HG02973 (cell line): Measurements from ENCODE around the gene MEAF6.
A peak's percentile ranks its signal among the peaks of the same experiment; 100 is the strongest.
"Not testable (repeated sequence)": the region's sequence is repeated elsewhere in the genome, so short reads cannot be mapped to it uniquely, and the experiment has no call there.

Experiments
- ATAC-seq: cut with Tn5 transposase; IDR thresholded peaks from one replicate; pipeline ENCODE4 v1.9.1; 2021; ENCODE audit warnings: moderate library complexity; ENCODE audit not compliant: unreplicated experiment

Gene MEAF6

DNA sequence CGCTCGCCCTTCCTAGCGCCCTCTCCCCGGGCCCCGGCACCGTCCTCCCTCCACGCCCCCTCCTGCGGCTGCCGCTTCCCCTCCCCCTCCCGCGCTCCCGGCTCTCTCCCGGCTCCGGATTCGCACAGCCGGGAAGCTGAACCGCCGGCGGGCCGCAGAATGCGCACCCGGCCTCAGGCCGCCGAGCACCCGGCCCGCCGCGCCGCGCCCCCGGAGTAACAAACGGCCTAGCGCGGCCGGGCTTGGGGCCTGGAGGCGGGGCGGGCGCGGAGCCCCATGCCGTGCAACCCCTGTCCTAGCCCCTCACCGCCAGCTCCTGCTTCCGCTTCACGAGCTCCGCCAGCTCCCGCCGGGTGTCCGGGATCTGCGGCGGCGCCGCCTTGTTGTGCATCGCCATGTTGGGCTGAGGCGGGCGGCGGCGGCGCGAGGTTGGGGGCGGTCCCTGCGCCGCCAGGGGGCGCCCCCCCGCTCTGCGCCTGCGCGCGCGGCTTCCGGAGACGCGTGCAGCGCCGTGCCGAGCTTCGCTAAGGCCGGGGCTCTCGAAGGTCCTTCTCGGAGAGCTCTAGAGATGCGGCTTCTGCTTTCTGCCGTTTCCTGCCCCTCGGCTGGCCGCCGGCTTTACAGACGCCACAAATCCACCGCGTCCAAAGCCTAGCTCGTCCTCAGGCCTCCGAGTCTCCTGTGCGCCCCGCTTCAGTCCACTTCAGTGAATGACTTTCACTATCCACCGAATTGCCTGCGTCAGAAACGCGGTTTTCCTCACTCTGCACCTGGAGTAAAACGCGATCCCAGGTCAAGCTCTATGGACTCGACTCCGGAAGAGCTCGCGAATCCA is at the start of gene MEAF6:
Gene MEAF6, minus strand, starts transcription at position 417 of the 835 bp plus-strand sequence. Its CDS starts 20 bp downstream, at position 397.
- ATAC-seq, result peak; percentile 84

DNA sequence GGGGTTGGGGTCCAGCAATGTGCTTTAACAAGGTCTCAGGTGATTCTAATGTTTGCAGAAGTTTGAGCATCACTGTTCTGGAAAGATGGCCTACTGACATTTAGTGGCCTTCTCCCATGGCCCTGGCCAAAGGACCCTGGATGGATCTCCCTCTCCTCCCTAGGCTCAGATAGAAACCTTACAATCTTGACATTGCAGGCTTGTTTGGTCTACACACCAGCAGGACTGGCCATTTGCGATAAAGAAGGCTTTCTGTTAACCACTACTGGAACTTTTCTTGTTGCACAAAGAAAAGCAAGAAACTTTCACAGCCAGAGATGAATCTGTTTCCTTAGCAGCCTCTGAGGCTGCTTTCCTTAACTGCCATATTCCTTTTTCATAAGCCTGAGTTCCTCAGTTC is 48.4 kb upstream of the MEAF6 start:
- no peak for ATAC-seq

DNA sequence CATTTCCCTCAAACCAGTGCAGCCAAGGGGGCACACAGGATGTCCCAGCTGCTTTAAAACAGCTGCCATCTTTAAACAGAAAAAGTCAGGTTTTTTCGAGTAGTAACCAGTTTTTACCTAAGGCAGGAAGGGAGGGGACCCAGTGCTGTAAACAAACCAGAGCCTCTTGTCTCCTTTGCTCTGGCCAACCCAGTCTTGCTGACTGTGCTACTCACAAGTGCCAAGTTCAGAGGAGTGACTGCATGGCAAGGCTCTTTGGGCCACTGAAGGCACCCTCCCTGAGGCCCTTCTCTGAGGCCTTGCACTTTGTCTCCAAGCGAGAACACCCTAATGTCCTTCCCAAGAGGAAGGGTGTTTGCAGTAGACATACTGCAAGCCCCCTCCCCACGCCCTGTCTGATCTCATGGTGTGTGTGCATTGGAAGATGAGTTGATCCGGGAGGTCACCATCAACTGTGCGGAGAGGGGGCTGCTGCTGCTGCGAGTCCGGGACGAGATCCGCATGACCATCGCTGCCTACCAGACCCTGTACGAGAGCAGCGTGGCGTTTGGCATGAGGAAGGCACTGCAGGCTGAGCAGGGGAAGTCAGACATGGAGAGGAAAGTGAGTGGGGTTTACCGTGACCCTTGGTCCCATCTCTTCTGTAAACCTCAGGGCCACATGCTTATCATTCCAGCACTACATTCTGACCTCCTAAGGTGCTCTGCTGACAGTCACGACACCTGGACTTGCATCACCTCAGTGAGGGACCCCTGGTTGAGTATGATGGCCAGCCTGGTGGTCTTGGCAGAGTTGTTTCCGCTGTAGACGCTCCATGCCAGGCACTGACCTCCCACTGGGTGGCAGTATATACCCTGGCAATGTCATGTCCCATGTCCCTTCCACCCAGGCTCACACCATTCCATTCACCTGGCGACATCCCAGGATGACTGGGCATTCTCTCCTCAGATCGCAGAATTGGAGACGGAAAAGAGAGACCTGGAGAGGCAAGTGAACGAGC is 46.9 kb upstream of the MEAF6 start:
- ATAC-seq, result no peak

DNA sequence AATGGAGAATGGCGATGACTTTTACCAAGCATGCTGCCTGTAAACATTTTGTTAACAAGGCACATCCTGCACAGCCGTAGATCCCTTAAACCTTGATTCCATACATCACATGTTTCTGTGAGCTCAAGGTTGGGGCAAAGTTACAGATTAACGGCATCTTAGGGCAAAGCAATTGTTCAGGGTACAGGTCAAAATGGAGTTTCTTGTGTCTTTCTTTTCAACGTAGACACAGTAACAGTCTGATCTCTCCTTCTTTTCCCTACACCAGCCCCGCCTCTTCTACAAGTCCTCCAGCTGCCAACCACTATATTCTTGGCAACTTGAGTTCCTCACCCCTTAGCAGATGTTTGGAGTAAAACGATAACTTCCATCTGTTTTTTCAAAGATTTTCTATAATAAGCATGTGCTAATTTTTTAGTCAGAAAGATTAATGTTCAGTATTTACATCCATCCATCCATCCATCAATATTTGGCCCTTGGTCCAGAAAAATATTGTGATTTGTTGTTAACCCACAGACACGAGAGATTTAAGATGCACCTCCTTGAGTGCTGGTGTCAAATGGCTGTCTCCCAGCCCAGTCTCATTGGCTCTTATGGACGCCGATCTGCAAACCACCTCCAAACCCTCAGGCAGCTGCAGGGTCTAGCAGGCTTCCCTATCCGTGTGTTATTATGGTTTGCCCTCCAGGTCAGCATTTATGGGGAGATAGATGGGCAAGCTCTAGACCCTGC is 46.0 kb upstream of the MEAF6 start:
- ATAC-seq, result no peak

DNA sequence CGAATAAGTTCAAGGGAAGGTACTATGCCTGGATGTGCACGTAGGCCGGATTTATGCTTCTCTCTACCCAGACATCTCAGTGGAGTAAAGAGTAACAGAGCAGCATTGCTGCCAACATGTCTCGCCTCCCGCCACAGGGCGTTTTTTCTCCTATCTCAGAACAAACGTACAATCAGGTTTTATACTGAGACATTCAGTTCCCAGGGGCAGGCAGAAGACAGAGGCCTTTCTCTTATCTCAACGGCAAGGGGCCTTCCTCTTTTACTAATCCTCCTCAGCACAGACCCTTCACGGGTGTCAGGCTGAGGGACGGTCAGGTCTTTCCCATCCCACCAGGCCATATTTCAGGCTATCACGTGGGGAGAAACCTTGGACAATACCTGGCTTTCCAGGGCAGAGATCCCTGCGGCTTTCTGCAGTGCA is 45.4 kb upstream of the MEAF6 start:
- ATAC-seq, result not testable (repeated sequence)

DNA sequence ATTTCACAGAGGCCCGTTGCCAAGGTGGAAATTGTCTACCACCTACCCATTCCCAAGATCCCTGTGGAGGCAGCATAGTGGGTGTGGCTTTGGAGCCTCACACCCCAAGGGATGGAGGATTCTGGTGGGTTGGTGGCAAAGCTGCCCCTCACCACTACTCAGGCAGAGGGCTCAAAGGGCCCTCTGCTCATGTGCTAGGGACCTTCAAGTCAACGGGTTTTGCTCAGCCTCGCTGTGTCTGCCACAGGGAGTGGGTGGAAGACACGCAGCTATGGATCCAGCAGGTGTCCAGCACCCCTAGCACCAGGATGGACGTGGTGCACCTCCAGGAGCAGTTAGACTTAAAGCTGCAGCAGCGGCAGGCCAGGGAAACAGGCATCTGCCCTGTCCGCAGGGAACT is 44.5 kb upstream of the MEAF6 start:
- ATAC-seq, result no peak

DNA sequence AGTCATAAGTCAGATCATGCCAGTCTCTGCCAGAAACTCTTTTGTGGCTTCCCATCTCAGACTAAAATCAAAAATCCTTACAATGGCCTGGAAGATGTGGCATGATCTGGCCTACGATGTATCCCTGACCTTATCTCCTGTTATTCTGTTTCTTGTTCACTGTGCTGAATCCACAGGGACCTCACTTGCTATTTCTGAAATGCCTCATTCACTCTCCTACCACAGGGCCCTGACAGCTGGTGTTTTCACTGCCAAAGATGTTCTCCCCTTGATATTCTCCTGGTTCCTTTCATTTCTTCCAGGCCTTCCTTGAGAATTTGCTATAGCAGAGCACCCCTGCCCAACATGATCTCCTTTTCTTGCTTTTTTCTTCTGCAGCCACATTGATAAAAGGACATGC is 43.8 kb upstream of the MEAF6 start:
- no peak for ATAC-seq

DNA sequence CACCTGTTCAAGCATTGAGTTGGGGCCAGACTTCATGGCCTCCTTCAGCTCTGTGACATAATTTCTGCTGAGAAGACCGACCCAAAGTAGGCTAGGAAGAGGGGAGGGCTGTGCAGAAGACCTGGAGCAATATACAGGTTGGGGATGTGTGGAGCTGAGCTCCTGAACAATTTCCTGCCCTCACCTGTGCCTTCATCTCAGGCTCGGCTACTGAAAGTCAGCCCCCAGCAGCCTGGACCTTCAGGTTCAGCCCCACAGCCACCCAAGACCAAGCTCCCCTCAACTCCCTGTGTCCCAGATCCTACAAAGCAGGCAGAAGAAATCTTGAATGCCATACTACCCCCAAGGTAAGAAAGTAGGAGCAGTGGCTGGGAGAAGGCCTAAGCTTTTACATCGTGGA is 42.8 kb upstream of the MEAF6 start:
- no peak for ATAC-seq

DNA sequence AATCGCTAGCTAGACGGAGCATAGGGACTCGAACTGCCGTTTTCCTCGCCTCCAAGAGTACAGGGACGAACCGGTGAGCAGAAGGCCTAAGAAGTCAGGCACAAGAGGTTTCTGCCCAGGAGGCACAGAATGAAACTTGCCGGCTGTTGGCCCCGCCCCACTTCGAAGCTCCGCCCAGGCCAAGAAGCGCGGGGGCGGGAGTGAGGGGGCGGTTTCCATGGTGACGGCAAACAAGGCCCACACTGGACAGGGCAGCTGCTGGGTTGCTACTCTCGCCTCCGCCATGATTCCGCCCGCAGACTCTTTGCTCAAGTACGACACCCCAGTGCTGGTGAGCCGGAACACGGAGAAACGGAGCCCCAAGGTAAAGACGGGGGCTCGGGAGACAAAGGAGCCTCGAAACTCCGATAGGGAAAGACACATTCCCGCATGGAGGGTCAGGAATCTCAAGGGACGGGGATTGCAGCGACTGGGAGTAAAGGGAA is 42.2 kb upstream of the MEAF6 start, which contains the start of gene DNALI1:
Gene DNALI1, plus strand, starts transcription at position 229 of the 485 bp plus-strand sequence. Its CDS starts 55 bp downstream, at position 284.
- ATAC-seq, result no peak

DNA sequence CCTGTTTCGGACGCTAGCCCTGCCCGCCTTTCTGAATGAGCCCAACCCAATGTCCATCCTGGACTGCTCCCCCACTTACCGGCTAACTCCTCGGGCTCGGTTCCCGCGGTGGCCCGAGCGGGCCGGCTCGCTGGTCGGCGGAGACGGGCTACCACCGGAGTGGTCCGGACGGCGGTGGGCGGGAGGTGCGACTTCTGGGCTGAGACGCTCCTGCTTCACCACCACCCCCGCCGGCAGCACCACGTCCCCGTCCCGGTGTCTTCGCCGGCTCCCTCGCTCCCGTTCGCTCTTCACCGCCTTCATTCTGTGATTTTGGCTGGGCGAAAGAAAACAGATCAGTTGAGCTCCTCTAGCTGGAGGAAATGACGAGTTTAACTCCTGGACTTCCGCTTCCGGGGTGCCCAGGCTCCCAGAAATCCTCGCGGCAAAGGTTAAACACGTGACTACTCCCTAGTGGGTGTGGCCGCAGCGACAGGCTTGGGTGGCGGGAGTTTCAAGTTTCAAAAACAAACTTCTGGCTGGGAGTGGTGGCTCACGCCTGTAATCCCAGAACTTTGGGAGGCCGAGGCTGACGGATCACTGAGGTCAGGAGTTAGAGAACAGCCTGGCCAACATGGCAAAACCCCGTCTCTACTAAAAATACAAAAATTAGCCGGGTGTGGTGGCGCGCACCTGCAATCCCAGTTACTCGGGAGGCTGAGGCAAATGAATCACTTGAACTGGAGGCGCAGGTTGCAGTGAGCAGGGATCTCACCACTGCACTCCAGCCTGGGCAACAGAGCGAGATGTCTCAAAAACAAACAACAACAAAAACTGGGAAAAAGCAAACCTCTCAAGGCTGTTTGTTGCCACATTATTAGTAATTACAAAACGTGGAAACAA is 39.6 kb upstream of the MEAF6 start, which contains the start of gene SNIP1:
Gene SNIP1, minus strand, starts transcription at position 367 of the 882 bp plus-strand sequence. Its CDS starts 64 bp downstream, at position 303.
- peak; percentile 84 for ATAC-seq

DNA sequence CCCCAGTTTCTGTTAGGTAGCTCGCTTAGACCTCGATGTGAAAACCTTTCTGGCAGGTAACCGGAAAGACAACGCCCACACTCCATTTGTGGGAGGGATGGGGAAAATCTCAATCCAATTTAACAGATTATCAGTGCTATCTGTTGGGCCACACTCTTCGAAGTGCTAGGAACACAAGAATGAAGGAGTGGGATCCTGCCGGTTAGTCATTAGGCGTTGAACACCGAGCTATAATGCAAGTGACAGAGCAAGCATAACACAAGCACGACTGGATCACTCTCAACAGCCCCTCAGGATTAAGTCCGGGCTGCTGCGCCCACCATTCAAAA is 39.0 kb upstream of the MEAF6 start:
- ATAC-seq, result no peak

DNA sequence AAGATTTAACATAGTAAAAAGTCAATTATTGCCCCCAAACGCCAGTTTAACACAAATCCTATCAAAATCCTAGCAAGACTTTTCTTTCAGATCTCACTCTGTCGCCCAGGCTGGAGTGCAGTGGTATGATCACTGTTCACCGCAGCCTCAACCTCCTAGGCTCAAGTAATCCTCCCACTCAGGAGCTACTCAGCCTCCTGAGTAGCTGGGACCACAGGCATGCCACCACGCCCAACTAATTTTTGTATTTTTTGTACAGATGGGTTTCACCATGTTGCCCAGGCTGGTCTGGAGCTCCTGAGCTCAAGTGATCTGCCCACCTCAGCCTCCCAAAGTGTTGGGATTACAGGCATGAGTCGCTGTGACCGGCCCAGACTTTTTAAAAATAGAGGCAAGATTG is 34.8 kb upstream of the MEAF6 start:
- ATAC-seq, result no peak

DNA sequence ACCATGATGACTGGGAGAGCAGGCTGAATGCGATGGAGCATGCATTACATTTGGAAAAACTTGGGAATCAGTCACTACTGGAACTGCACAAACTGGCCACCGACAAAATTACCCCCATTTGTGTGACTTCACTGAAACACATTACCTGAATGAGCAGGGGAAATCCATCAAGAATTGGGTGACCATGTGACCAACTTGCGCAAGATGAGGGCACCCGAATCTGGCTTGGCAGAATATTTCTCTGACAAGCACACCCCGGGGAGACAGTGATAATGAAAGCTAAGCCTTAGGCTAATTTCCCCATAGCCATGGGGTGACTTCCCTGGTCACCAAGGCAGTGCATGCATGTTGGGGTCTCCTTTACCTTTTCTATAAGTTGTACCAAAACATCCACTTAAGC is 30.5 kb upstream of the MEAF6 start:
- no peak for ATAC-seq

DNA sequence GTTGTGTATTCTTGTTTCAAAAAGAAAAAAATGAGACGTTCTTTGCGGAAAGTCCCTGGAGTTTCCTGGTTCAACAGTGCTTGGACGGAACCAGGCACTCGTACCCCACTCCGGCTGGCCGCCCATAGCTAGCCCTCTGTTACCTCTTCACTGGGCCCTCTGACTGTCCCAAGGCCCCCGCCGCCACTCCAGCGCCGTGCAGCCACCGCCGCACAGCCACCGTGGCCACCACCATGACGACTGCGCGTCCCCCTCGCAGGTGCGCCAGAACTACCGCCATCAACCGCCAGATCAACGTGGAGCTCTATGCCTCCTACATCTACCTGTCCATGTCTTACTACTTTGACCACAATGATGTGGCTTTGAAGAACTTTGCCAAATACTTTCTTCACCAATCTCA is 30.0 kb upstream of the MEAF6 start:
- no peak for ATAC-seq

DNA sequence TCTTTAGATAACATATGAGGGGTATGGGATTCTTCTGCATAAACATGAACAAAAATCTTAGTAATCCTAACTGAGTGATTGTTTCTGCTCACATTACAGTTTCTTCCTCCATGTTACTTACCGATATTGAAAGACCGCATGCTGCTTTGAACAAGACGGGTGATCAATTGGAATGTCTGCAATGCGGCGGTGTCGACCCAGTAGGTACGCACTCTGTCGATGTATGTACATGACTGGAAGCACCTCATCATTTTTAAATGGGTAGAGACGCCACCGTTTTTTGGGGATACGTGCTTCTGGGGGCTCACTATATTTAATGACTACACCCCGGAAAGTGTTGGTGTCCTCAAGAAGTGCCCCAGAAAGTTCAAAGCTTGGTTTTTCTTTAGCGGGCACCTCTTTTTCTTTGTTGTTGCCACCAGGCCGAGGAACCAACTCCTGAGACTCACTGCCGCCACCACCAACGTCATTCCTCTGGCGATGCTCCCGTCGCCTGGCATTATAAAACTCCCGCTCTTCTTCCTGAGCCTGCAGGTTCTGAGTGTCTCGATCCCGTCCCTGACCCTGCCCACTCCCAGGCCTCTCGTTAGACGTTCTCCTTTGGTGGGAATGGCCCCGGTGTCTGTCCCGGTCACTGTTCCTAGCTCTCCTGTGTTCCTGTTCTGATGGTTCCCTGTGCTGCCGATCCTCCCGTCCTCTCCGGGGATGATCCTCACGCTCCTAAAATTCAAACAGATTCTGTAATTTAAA is 25.6 kb upstream of the MEAF6 start:
- ATAC-seq, result no peak

DNA sequence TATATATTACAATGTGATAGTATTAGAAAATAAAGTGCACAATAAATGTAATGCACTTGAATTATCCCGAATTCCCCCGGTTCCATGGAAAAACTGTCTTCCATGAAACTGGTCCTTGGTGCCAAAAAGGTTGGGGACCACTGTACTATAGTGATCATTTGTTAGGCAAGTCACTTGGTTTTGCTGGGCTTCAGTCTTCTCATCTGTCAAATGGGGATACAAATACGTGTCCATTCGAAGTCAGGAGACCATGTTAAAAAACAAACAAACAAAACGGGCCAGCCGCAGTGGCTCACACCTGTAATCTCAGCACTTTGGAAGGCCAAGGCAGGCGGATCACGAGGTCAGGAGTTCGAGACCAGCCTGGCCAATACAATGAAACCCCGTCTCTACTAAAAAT is 24.6 kb upstream of the MEAF6 start:
- ATAC-seq, result not testable (repeated sequence)

DNA sequence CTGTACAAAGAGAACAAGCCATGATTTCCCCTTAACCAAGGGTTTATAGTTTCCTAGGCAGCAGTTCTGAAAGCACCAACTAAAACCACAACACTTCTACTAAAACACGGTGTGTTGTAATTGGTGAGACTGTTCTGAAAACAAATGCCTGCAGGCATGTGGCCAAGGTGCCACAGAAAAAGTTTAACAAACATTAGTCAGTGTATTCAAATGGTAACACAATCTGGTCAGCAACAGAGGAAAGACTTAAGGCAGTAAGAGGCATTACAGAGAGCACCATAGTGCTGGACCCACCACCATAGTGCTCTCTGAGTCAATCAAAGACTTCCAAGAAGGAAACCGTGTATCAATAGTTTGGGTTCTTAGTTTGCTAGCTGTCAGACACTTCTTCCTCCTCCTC is 22.8 kb upstream of the MEAF6 start:
- no peak for ATAC-seq

DNA sequence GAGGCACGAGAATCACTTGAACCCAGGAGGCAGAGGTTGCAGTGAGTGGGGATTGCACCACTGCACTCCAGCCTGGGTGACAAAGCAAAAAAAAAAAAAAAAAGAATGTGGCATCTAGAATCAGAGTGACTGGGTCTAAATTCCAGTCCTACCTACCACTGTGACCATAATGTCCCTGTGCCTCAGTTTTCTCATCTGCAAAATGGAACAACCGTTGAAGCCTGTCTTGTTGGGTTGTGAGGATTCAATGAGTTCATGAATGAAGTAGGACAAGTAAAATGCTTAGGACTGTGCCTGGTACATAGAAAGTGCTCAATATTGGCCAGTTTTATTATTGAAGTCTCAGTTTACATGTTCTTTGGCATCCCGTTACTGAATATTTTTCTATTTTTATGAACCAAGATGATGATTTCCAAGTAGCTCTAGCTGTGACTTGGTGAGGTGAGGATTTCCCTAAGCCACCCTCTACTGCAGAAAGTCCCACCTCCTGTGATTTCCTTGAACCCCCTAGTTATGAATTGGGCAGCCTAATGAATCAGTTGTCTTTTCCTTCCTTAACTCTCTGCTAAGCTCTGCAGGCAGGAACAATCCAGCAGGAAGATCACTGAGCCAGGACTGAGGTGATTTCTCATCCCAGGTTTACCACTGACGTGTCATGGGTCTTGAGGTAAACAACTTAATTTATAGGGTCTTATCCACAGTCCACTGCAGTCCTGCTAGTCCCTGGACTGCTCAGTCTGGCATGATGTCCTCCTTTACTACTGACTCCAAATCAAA is 18.9 kb upstream of the MEAF6 start:
- ATAC-seq, result no peak
